T-helper 1 cell treated with Interleukin-12 subunit alpha and Interleukin-12 subunit beta and Interleukin-4 antibody, amounts not matched to agents 30 ng/mL and 1 ng/mL, for 36 hours (primary cell): Measurements from ENCODE around the gene SMAD5. TPM values are rescaled to one million over a fixed set of nuclear protein-coding genes. Genes with fewer than 3 reads are reported as not detected.

ENCODE experiments used
- intact Hi-C: fragments of 100-400 bp; cut with micrococcal nuclease; formaldehyde crosslinking; loops from one replicate; pipeline ENCODE4 v1.15.1; 2024
- total RNA-seq: library from RNA; stranded (reverse); gene quantifications from 2 replicates; pipeline ENCODE4 v1.2.3, GENCODE V29; 2022

SMAD5 gene
- total RNA-seq, 1 donor from 2014 or later: 18.6 TPM

- intact Hi-C loops: no loop called here
Observed at GRCh38 chr5:136114414-136115125, 18.1 kb upstream of the SMAD5 start.

- intact Hi-C loops: no loop called here
Observed at GRCh38 chr5:136115183-136115865, 17.3 kb upstream of the SMAD5 start.

DNA sequence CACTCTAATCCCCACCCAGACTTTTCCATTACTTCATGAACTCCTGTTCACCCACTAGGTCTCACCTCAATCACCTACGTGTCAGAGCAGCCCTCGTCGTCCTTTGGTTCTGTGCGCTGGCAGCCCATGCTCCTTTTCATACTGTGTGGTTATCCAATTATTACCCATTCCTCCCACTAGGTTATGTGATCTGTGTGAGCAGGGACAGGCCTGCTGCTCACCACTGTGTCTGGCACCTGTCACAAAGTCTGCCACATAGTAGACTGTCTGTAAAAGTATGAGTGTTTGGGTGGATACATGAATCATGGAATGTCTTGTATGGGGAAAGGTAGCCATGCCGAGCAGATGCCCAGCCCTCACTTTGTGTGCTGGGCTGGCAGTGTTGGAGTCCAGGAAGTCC, 12.1 kb upstream of the SMAD5 start:
- intact Hi-C loops: no loop called here

DNA sequence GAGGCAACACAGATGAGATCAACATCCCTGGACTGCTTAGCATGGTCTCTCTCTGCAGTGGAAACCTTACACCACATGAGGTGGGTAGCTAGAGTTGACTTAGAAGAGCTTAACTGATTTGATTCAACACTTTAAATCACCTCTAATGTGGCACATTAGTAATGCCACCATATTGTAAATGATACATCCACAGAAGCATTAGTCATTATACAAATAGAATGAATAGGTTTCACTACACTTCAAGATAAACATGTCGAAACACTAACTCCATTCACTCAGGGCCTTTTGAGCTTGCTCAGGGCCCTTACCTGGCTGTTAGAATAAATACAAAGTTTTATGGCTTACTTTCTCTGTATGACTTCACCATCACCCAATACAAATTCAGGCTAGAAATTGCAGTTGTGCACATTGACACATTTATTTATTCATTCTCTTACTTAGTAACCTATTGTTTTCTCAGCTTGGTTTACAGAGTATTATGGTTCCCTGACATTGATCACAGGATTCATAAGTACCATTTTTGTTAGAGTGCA, 9.3 kb upstream of the SMAD5 start:
- intact Hi-C loops: no loop called here

GRCh38 chr5:136127560-136127959, 5.1 kb upstream of the SMAD5 start:
- intact Hi-C loops: no loop called here

- intact Hi-C loops: no loop called here
Observed at GRCh38 chr5:136128481-136128880, 4.2 kb upstream of the SMAD5 start.

DNA sequence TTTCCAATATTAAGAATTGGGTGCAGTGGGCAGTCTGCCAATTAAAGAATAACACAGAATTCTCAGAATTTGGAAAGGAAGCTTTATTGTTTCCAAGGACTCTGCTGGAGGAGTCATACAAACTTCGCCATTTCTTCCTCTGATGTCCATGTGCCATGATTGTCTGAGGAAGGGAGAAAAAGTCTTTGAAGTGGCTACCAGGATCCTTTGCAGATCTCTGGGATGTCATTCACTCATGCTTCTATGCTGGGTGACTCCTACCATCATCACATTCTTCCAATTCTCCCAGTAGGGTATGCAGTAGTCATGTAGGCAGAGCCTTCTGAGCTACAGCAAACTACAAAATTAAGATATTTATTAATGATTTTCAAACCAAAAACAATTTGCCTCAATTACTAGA, 3.2 kb upstream of the SMAD5 start:
- intact Hi-C loops: no loop called here

DNA sequence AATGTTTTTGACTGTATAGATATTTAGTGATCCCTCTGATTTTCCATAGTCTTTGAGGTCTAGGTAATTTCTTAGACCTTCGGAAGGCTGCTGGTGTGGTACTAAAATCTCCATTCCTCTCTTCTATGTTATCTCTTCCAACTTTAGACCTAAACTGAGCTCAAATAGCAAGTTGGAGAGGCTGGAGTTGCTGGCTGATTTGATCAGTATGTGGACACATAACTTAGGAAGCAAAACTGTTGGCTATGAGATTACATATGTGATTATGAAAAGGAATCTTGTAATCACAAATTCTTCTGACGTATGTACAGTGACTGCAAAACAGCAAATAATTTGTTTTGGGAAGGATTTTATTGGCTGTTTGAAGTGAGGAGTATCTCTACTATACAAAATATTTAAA, 2.1 kb upstream of the SMAD5 start:
- intact Hi-C loops: loop anchor here (5.0 kb wide), 1 partner anchor 1622 kb away; the partner anchor contains the start of gene HNRNPA0

DNA sequence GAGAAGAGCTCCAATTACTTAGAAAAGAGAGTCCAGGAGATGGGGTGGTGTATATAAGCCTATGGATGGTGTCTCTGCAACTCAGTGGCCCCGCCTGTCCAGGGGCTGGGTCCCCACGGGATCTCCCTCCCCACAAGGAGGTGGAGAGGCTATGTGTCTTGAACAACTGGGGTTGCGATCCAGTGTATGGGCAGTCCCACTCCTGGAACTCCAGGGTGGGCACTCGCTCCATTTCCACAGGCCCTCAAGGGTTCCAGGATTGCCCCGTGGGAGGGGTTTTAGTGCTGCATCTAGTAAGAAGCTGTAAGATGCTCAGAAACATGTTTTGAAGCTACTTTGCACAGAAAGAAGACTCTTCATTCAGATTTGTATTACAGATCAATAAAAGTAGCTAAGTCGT, 558 bp upstream of the SMAD5 start:
- intact Hi-C loops: loop anchor here (1.0 to 5.0 kb wide), 2 partner anchors 52 to 1620 kb away; partner anchors contain the start of gene HNRNPA0

DNA sequence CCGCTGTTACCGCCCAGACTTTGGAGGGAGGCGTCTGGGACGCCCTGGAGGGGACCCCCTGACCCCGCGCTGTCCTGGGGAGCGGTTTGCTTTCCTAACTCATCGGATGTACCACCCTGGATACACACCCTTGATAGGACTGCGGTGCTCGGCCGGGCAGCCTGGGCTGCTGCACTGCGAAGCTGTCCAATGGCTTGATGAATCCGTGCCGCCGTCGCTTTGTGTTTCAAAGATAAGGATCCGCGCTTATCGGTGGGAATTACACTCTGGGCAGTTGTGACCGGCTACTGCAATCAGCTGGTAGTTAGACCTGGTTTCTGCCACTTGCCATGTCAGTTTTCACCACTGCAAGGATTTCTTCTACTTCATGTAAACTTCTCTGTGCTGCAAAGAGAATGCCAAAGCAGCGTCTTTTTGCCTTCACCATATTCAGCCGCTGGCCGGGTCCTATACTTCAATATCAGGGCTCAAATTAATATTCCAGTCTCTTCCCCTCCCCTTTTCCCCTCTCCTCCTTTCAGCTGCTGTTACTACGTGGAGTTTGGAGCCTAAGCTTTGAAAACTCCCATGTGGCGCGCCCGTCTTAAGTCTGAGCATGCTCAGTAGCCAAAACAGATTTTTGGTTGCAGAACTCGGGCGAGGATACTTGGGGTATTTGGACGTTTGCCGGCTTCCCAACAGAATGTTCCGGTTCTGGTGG, 727 bp downstream of the SMAD5 start:
- intact Hi-C loops: loop anchor here (5.0 kb wide), 1 partner anchor 1619 kb away; the partner anchor contains the start of gene HNRNPA0

DNA sequence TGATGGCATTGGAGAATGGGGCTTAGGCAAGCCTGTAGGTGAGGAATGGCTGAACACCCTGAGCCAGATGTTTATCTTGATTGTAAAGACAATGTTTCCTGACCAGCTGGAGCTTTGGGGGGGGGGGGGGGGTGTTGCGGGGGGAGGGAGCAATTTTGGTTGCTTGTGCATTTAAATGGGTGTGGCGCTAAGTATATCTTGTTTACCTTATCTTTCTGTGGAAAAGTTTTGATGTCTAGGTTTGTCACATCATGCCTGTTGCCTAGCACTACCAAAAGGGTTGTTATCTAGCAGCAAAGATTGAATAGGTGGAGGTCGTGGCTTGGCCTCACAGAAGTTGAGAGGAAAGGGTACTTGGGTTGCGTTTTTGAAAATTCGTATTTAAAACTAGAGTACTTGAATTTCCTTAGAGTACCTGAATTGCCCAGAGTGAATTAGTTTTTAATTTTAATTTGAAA, 1.3 kb downstream of the SMAD5 start:
- intact Hi-C loops: loop anchor here (5.0 kb wide), 1 partner anchor 1618 kb away; the partner anchor contains the start of gene HNRNPA0

DNA sequence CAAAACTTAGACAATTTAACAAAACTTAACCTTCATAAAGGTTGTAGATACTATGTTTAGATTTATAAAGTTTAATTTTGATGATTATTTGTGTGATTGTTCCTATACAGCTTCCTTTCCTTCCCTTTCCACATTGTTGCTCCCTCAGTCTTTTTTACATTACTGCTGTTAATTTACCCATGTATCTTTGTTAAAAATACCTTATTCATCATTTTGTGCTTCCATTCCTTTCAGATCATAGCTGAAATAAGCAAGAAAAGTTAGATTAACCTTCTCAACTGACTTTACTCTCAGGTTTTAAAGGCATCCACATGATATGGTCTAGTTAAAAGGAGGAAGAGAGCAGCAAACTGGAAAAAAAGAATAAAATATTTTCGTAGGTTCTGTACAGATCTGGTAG, 2.0 kb downstream of the SMAD5 start:
- intact Hi-C loops: loop anchor here (5.0 kb wide), 1 partner anchor 1618 kb away; the partner anchor contains the start of gene HNRNPA0

GRCh38 chr5:136135536-136135935, 2.9 kb downstream of the SMAD5 start:
- intact Hi-C loops: no loop called here

GRCh38 chr5:136137497-136138220, 5.0 kb downstream of the SMAD5 start:
- intact Hi-C loops: no loop called here

DNA sequence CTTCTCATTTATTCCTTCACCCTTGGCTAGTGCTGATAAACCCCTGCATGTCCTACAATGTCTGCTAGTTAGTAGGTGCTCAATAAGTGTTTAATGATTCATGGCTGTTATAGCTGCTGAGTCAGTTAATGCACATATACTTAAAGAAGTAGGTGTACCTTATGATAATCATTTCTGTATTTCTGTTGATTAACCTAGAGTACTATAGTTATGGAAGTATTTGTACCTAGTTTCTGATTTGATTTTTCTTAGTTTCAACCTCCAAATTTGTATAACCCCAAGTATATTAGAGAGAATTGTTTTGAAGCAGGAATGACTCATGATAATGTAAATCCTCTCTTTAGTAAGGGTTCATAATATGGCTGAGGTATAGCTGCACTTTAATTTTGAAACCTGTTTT, 8.9 kb downstream of the SMAD5 start:
- intact Hi-C loops: no loop called here

DNA sequence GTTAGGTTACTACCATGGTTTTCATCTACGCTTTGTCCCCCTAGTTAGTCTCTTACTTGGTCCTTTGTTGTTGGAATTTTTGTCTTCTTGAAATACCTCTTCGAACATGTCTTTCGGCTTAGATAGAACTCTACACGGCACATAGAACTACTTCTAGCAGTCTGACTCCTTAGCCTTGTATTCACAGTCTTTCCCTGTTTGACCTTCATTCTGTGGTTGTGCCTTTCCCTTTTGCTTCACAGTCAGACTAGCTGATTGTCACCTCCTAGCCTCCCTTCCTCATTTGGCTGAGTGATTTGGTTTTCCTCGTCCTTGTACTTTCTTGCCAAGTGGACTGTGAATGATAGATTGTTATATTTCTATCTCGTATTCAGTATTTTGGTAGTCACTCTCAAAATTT, 10.7 kb downstream of the SMAD5 start:
- intact Hi-C loops: no loop called here

DNA sequence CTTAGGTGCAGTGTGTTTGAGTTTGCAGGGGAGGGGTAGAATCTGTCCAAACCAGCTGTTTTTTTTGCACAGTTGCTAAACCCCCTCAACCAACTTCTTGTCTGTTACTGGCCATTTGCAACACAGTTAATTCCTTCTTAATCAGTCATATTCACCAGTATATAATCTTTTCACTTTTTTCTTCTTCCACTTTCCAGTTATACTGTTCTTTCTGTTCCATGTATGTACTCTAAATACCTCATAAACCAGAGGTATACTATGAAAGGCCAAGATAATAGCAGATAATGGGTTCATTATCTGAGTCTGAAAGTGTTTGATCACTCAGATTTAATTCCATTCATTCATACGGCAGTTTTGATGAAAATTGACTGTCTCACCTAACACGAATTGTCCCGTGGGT, 11.1 kb downstream of the SMAD5 start:
- intact Hi-C loops: no loop called here

DNA sequence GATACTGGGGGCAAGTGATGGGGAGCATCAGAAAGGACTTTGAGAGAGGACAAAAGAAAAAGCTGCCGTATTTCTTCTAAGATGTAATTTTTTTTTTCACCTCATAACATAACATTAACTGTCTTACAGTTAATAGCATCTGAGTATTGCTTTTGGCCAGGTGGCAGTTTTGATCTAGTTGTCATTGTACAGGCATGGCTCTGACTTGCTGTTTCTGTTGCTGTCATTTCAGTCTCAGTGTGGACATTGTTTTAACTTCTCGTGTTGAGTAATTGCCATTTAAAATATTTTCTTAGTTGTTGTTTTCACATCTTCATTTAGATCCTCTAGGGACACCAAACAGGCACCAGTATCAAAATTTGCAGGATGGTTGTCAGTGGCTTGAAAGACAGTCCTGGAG, 12.4 kb downstream of the SMAD5 start:
- intact Hi-C loops: no loop called here

GRCh38 chr5:136146201-136146600, 13.6 kb downstream of the SMAD5 start:
- intact Hi-C loops: no loop called here

DNA sequence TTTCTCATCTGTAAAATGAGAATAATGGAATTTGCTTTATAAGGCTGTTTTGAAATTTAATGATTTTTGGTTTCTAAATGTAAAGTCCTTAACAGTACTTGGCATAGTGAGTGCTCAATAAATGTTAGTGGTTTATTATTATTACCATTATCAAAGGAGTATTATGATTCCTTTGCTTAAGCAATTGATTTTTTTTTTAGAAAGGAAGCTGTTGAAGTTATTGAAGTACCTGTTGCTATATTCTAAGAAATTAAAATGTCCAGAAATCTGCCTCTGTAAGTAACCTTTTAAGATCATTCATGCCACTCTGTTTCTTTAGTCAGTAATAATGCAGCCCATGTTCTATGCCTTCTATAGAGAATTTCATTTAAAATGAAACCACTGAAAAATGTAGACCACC, 15.0 kb downstream of the SMAD5 start:
- intact Hi-C loops: no loop called here

GRCh38 chr5:136149891-136150290, 17.2 kb downstream of the SMAD5 start:
- intact Hi-C loops: no loop called here
